ENCODE measurements around the gene GNAQ.
"Not testable (repeated sequence)": the region's sequence is repeated elsewhere in the genome, so short reads cannot be mapped to it uniquely, and the experiment has no call there.

- TF ChIP-seq POLR2A, EP300 (IDR thresholded peaks at IDR 0.05): not testable (repeated sequence)
- TF ChIP-seq, protein P1, sequence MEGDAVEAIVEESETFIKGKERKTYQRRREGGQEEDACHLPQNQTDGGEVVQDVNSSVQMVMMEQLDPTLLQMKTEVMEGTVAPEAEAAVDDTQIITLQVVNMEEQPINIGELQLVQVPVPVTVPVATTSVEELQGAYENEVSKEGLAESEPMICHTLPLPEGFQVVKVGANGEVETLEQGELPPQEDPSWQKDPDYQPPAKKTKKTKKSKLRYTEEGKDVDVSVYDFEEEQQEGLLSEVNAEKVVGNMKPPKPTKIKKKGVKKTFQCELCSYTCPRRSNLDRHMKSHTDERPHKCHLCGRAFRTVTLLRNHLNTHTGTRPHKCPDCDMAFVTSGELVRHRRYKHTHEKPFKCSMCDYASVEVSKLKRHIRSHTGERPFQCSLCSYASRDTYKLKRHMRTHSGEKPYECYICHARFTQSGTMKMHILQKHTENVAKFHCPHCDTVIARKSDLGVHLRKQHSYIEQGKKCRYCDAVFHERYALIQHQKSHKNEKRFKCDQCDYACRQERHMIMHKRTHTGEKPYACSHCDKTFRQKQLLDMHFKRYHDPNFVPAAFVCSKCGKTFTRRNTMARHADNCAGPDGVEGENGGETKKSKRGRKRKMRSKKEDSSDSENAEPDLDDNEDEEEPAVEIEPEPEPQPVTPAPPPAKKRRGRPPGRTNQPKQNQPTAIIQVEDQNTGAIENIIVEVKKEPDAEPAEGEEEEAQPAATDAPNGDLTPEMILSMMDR (IDR thresholded peaks at IDR 0.05), result not testable (repeated sequence)
These were observed 152.8 kb downstream of the GNAQ start for GRCh38 chr9:77878793-77879192.
